Panc1 (cell line): ENCODE results near the gene ITGB5.
"Not testable (repeated sequence)": the region's sequence is repeated elsewhere in the genome, so short reads cannot be mapped to it uniquely, and the experiment has no call there.

ENCODE experiments used
- POLR2AphosphoS5 ChIP-seq: IDR thresholded peaks from 2 replicates; pipeline ENCODE4 v1.6.1; 2012; ENCODE audit warnings: mild to moderate bottlenecking, low read depth, low read length, moderate library complexity
- SIN3A ChIP-seq: IDR thresholded peaks from 2 replicates; pipeline ENCODE4 v1.6.1; 2012; ENCODE audit warnings: low read depth, mild to moderate bottlenecking, low read length, moderate library complexity, borderline replicate concordance; ENCODE audit not compliant: insufficient read depth
- TF ChIP-seq, protein P1 (sequence below): fragments of 450-650 bp; IDR thresholded peaks from 2 replicates; pipeline ENCODE4 v1.5.1; 2017; ENCODE audit warnings: mild to moderate bottlenecking
- TF ChIP-seq, protein P2 (sequence below), 2 experiments: IDR thresholded peaks; 2 replicates each; pipeline ENCODE4 v1.6.1; 2011 to 2012; ENCODE audit warnings: low read depth in 2 of 2, control low read depth in 1 of 2, low read length in 1 of 2, mild to moderate bottlenecking in 1 of 2, moderate library complexity in 1 of 2; ENCODE audit not compliant: insufficient read depth in 1 of 2

DNA sequence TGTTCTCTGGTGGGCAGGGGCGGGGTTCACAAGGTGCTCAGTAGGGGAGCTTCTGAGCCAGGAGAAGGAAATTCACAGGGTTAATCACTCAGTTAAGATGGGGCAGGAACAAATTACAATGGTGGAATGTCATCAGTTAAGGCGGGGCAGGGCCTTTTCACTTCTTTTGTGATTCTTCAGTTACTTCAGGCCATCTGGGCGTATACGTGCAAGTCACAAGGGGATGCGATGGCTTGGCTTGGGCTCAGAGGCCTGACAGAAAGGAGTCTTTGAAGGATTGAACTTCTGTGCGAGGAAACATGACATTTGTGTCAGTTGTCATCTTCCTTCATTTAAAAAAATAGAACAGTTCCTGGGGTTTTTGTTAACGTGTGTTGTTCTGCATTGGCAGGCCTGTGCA, 129.2 kb downstream of the ITGB5 start:
- TF ChIP-seq POLR2AphosphoS5, SIN3A: not testable (repeated sequence)
- TF ChIP-seq, protein P1, sequence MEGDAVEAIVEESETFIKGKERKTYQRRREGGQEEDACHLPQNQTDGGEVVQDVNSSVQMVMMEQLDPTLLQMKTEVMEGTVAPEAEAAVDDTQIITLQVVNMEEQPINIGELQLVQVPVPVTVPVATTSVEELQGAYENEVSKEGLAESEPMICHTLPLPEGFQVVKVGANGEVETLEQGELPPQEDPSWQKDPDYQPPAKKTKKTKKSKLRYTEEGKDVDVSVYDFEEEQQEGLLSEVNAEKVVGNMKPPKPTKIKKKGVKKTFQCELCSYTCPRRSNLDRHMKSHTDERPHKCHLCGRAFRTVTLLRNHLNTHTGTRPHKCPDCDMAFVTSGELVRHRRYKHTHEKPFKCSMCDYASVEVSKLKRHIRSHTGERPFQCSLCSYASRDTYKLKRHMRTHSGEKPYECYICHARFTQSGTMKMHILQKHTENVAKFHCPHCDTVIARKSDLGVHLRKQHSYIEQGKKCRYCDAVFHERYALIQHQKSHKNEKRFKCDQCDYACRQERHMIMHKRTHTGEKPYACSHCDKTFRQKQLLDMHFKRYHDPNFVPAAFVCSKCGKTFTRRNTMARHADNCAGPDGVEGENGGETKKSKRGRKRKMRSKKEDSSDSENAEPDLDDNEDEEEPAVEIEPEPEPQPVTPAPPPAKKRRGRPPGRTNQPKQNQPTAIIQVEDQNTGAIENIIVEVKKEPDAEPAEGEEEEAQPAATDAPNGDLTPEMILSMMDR = not testable (repeated sequence)
- TF ChIP-seq, protein P2, sequence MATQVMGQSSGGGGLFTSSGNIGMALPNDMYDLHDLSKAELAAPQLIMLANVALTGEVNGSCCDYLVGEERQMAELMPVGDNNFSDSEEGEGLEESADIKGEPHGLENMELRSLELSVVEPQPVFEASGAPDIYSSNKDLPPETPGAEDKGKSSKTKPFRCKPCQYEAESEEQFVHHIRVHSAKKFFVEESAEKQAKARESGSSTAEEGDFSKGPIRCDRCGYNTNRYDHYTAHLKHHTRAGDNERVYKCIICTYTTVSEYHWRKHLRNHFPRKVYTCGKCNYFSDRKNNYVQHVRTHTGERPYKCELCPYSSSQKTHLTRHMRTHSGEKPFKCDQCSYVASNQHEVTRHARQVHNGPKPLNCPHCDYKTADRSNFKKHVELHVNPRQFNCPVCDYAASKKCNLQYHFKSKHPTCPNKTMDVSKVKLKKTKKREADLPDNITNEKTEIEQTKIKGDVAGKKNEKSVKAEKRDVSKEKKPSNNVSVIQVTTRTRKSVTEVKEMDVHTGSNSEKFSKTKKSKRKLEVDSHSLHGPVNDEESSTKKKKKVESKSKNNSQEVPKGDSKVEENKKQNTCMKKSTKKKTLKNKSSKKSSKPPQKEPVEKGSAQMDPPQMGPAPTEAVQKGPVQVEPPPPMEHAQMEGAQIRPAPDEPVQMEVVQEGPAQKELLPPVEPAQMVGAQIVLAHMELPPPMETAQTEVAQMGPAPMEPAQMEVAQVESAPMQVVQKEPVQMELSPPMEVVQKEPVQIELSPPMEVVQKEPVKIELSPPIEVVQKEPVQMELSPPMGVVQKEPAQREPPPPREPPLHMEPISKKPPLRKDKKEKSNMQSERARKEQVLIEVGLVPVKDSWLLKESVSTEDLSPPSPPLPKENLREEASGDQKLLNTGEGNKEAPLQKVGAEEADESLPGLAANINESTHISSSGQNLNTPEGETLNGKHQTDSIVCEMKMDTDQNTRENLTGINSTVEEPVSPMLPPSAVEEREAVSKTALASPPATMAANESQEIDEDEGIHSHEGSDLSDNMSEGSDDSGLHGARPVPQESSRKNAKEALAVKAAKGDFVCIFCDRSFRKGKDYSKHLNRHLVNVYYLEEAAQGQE (IDR thresholded peaks at IDR 0.05; ENCODE audit: insufficient read depth in 1 of 2, low read depth in 2 of 2, low read length in 1 of 2) = not testable (repeated sequence)
